H1 (cell line): ENCODE results near the gene CAMK2A. TPM values are rescaled to one million over a fixed set of nuclear protein-coding genes. Genes with fewer than 3 reads are reported as not detected.

Experiments
- CTCF ChIA-PET: fragments of 300-600 bp; sonication (Branson Sonifier 250); formaldehyde crosslinking; loops from one replicate; lab custom pipeline; 2021; ENCODE audit not compliant: partially characterized antibody; lab: Charles Lee
- POLR2A ChIA-PET: fragments of 300-600 bp; sonication (Branson Sonifier 250); formaldehyde crosslinking; loops from one replicate; lab custom pipeline; 2021; ENCODE audit warnings: inconsistent platforms; ENCODE audit not compliant: partially characterized antibody; lab: Charles Lee
- DNase-seq, 2 experiments: peaks; one replicate each; pipeline versions ENCODE4 v3.0.0 to v3.0.0-alpha.2; 2010 to 2022; ENCODE audit warnings: low spot score in 2 of 2, low read depth in 1 of 2, mixed read lengths in 1 of 2
- FAIRE-seq: peaks from 2 replicates; lab custom pipeline; 2011; peaks lifted over from hg19 to GRCh38; lab: Jason Lieb, UNC
- H2AFZ ChIP-seq: 2 replicates; pipeline ENCODE4 v1.8.1; 2012; ENCODE audit warnings: low read length, inconsistent platforms
- H2AK5ac ChIP-seq: 2 replicates; pipeline ENCODE4 v1.6.1; 2013; ENCODE audit warnings: low read depth, low read length
- H2BK120ac ChIP-seq: replicated peaks from 2 replicates; pipeline ENCODE3; 2013; ENCODE audit warnings: low read depth, low read length, inconsistent platforms
- H2BK12ac ChIP-seq: 2 replicates; pipeline ENCODE4 v1.6.1; 2013; ENCODE audit warnings: low read depth, low read length
- H2BK15ac ChIP-seq: 2 replicates; pipeline ENCODE4 v1.6.1; 2013; ENCODE audit warnings: low read length
- H2BK20ac ChIP-seq: 2 replicates; pipeline ENCODE4 v1.6.1; 2013; ENCODE audit warnings: low read length
- H2BK5ac ChIP-seq: 2 replicates; pipeline ENCODE4 v1.6.1; 2013; ENCODE audit warnings: low read depth, low read length
- H3K14ac ChIP-seq: 2 replicates; pipeline ENCODE4 v1.6.1; 2013; ENCODE audit warnings: inconsistent platforms; ENCODE audit not compliant: insufficient read length
- H3K18ac ChIP-seq: 2 replicates; pipeline ENCODE4 v1.6.1; 2013; ENCODE audit warnings: low read length; ENCODE audit errors: extremely low read depth
- H3K23ac ChIP-seq: 2 replicates; pipeline ENCODE4 v1.6.1; 2013; ENCODE audit warnings: inconsistent platforms; ENCODE audit not compliant: insufficient read length
- H3K23me2 ChIP-seq: 2 replicates; pipeline ENCODE4 v1.6.1; 2013; ENCODE audit warnings: low read depth, low read length
- H3K27ac ChIP-seq: 2 replicates; pipeline ENCODE4 v1.6.1; 2011; ENCODE audit warnings: low read depth, low read length, inconsistent platforms
- H3K27me3 ChIP-seq, 4 experiments: replicated peaks in 1 of 4; 1 replicate in 1 of 4; 2 replicates in 3 of 4; pipeline versions ENCODE4 v1.6.1 to v1.8.1; 2011 to 2013; ENCODE audit warnings: low read length in 3 of 4, mild to moderate bottlenecking in 3 of 4, inconsistent platforms in 2 of 4, mixed read lengths in 2 of 4, moderate library complexity in 1 of 4; ENCODE audit not compliant: control insufficient read depth in 3 of 4, insufficient read depth in 3 of 4; ENCODE audit errors: extremely low read depth in 1 of 4
- H3K36me3 ChIP-seq, 4 experiments: 2 replicates each; pipeline versions ENCODE4 v1.6.1 to v1.8.1; 2011 to 2013; ENCODE audit warnings: mild to moderate bottlenecking in 4 of 4, low read length in 3 of 4, moderate library complexity in 2 of 4, control low read depth in 1 of 4, inconsistent platforms in 1 of 4; ENCODE audit not compliant: insufficient read depth in 4 of 4, control insufficient read depth in 2 of 4
- H3K4ac ChIP-seq: replicated peaks from 2 replicates; pipeline ENCODE3; 2013; ENCODE audit warnings: low read length, low read depth, mixed read lengths, inconsistent platforms; ENCODE audit not compliant: insufficient read length
- H3K4me1 ChIP-seq, 4 experiments: replicated peaks in 1 of 4; 1 replicate in 1 of 4; 2 replicates in 3 of 4; pipeline versions ENCODE4 v1.6.1 to v1.8.1; 2011 to 2013; ENCODE audit warnings: low read length in 3 of 4, inconsistent platforms in 2 of 4, mixed read lengths in 1 of 4; ENCODE audit not compliant: insufficient read depth in 4 of 4, control insufficient read depth in 3 of 4
- H3K4me2 ChIP-seq, 2 experiments: 2 replicates each; pipeline versions ENCODE4 v1.6.1 to v1.8.1; 2011 to 2013; ENCODE audit warnings: low read depth in 2 of 2, low read length in 2 of 2, control low read depth in 1 of 2, inconsistent platforms in 1 of 2, mild to moderate bottlenecking in 1 of 2; ENCODE audit not compliant: insufficient read depth in 1 of 2
- H3K4me3 ChIP-seq, 4 experiments: fragments of 200-600, 300-600 bp in 1 of 4; sonication (generic), shearing (Covaris generic), sonication (Bioruptor Twin) in 1 of 4; 2 replicates each; pipeline versions ENCODE4 v1.5.1 to v1.8.1; 2011 to 2016; ENCODE audit warnings: low read length in 4 of 4, low read depth in 3 of 4, control low read depth in 2 of 4, inconsistent platforms in 2 of 4, mild to moderate bottlenecking in 2 of 4, mixed read lengths in 1 of 4, moderate library complexity in 1 of 4; ENCODE audit not compliant: insufficient read depth in 2 of 4; ENCODE audit errors: extremely low read depth in 1 of 4
- H3K56ac ChIP-seq: replicated peaks from 2 replicates; pipeline ENCODE3; 2013; ENCODE audit warnings: low read depth, mild to moderate bottlenecking, mixed read lengths, low read length, inconsistent platforms; ENCODE audit not compliant: insufficient read length
- H3K79me1 ChIP-seq: 2 replicates; pipeline ENCODE4 v1.6.1; 2013; ENCODE audit warnings: low read depth, low read length, control low read depth
- H3K79me2 ChIP-seq, 2 experiments: 2 replicates each; pipeline versions ENCODE4 v1.6.1 to v1.8.1; 2012 to 2013; ENCODE audit warnings: low read length in 2 of 2, mild to moderate bottlenecking in 2 of 2, inconsistent platforms in 1 of 2; ENCODE audit not compliant: insufficient read depth in 2 of 2, control insufficient read depth in 1 of 2
- H3K9ac ChIP-seq, 4 experiments: replicated peaks in 1 of 4; 1 replicate in 1 of 4; 2 replicates in 3 of 4; pipeline versions ENCODE4 v1.6.1 to v1.8.1; 2011 to 2013; ENCODE audit warnings: low read depth in 3 of 4, low read length in 3 of 4, control low read depth in 2 of 4, mild to moderate bottlenecking in 2 of 4, moderate library complexity in 2 of 4, inconsistent platforms in 1 of 4; ENCODE audit errors: extremely low read depth in 1 of 4
- H3K9me3 ChIP-seq, 2 experiments: 2 replicates each; pipeline versions ENCODE4 v1.6.1 to v1.8.1; 2012 to 2013; ENCODE audit warnings: mild to moderate bottlenecking in 2 of 2, moderate library complexity in 2 of 2, control low read depth in 1 of 2, inconsistent platforms in 1 of 2, low read depth in 1 of 2, low read length in 1 of 2, mixed read lengths in 1 of 2; ENCODE audit not compliant: insufficient read depth in 2 of 2
- H4K20me1 ChIP-seq, 2 experiments: replicated peaks in 1 of 2; 2 replicates each; pipeline versions ENCODE3 to v1.8.1; 2011 to 2013; ENCODE audit warnings: inconsistent platforms in 2 of 2, low read length in 2 of 2, mild to moderate bottlenecking in 1 of 2; ENCODE audit not compliant: insufficient read depth in 2 of 2, control insufficient read depth in 1 of 2
- H4K5ac ChIP-seq: 2 replicates; pipeline ENCODE4 v1.6.1; 2013; ENCODE audit warnings: low read length, low read depth, mixed read lengths, inconsistent platforms; ENCODE audit not compliant: insufficient read length
- H4K8ac ChIP-seq: 2 replicates; pipeline ENCODE4 v1.8.0; 2013; ENCODE audit warnings: mild to moderate bottlenecking, moderate library complexity, low read length, inconsistent platforms; ENCODE audit not compliant: insufficient read depth; ENCODE audit errors: extremely low read depth
- H4K91ac ChIP-seq: replicated peaks from 2 replicates; pipeline ENCODE3; 2013; ENCODE audit warnings: low read length, mixed read lengths, inconsistent platforms; ENCODE audit not compliant: insufficient read length
- BRCA1 ChIP-seq: IDR thresholded peaks from 2 replicates; pipeline ENCODE4 v1.6.1; 2012; ENCODE audit warnings: low read depth, low read length, improper control_type of control experiment
- CHD1 ChIP-seq: IDR thresholded peaks from 2 replicates; pipeline ENCODE4 v1.6.1; 2012; ENCODE audit warnings: low read depth, low read length, improper control_type of control experiment
- CHD2 ChIP-seq: IDR thresholded peaks from 2 replicates; pipeline ENCODE4 v1.6.1; 2012; ENCODE audit warnings: low read length, improper control_type of control experiment
- E2F6 ChIP-seq: IDR thresholded peaks from 2 replicates; pipeline ENCODE4 v1.6.1; 2012; ENCODE audit warnings: inconsistent platforms
- GABPA ChIP-seq: IDR thresholded peaks from 2 replicates; pipeline ENCODE4 v1.6.1; 2011; ENCODE audit warnings: mild to moderate bottlenecking, low read length, moderate library complexity, borderline replicate concordance; ENCODE audit not compliant: insufficient read depth
- MAFK ChIP-seq: IDR thresholded peaks from 2 replicates; pipeline ENCODE4 v1.6.1; 2012; ENCODE audit warnings: low read depth, mild to moderate bottlenecking, improper control_type of control experiment, low read length
- POLR2A ChIP-seq, 2 experiments: IDR thresholded peaks; 1 replicate in 1 of 2; 2 replicates in 1 of 2; pipeline ENCODE4 v1.6.1; 2011; ENCODE audit warnings: low read depth in 2 of 2, low read length in 2 of 2, mild to moderate bottlenecking in 2 of 2; ENCODE audit errors: control extremely low read depth in 1 of 2
- RBBP5 ChIP-seq: IDR thresholded peaks from 2 replicates; pipeline ENCODE4 v1.7.1; 2012; ENCODE audit warnings: low read depth, mild to moderate bottlenecking, inconsistent platforms, low read length, moderate library complexity, borderline replicate concordance
- SIRT6 ChIP-seq: IDR thresholded peaks from one replicate; pipeline ENCODE4 v1.7.1; 2012; ENCODE audit warnings: low read length, inconsistent platforms
- SP1 ChIP-seq: IDR thresholded peaks from 2 replicates; pipeline ENCODE4 v1.6.1; 2011; ENCODE audit warnings: low read depth, low read length
- SP4 ChIP-seq: IDR thresholded peaks from 2 replicates; pipeline ENCODE4 v1.6.1; 2012; ENCODE audit warnings: low read length, inconsistent platforms
- TBP ChIP-seq: IDR thresholded peaks from 2 replicates; pipeline ENCODE4 v1.6.1; 2011; ENCODE audit warnings: low read depth, low read length, improper control_type of control experiment
- WGBS, 2 experiments: shearing (Covaris generic) in 1 of 2; methylation state at CpG; one replicate each; pipeline versions ENCODE4 v1.1.6 to v1.1.7; 2013 to 2015; ENCODE audit warnings: low lambda C conversion rate in 2 of 2, mixed read lengths in 2 of 2, inconsistent platforms in 1 of 2, low coverage in 1 of 2, missing lambda C conversion rate in 1 of 2; ENCODE audit not compliant: insufficient replicate concordance in 2 of 2, insufficient coverage in 1 of 2, insufficient read length in 1 of 2; ENCODE audit errors: extremely low coverage in 1 of 2, missing lambda C conversion rate in 1 of 2; 5-methylcytosine and 5-hydroxymethylcytosine counted together
- polyA plus RNA-seq, 7 experiments: library from polyadenylated mRNA; depleted of rRNA in 3 of 7; stranded (reverse) in 5 of 7; unstranded in 2 of 7; fragments of >200 nt in 5 of 7; fragments of 200-250 nt in 2 of 7; gene quantifications; 1 replicate in 5 of 7; 2 replicates in 1 of 7; 4 replicates in 1 of 7; pipeline versions ENCODE4 v1.2.1 to v1.2.3, GENCODE V29; 2011 to 2013; ENCODE audit warnings: missing spikeins in 2 of 7, mixed read lengths in 2 of 7
- total RNA-seq: library from RNA; stranded (reverse); fragmentation: NEBNext Ultra II Directional; extraction: Animal tissue kit (Norgen Biotek cat#: 25700); gene quantifications from 2 replicates; pipeline ENCODE4 v1.2.1, GENCODE V29; 2021

The CAMK2A gene
- total and polyA plus RNA-seq, 2 of the 8 experiments (the other 6 are each of a cell fraction or from before 2014, with no cell fraction given) = 0.20 to 0.28 TPM

DNA sequence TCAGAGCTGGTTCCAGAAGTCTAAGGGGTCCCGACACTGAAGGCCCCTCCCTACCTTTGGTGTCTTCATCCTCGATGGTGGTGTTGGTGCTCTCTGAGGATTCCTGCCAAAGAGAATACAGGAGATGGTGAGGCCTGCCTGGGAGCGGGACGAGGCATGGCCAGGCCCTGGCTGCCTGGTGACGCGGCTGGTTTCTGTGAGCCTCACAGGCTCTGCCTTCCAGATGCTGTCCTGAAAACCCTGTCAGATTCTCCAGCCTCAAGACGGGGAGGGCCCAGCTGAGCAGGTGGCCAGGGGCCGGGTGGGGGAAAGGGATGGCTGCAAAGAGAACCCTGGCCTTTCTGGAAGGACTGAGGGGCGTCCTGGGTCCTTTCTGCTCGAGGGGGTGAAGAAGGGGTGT is 50.9 kb downstream of the CAMK2A start:
- H3K27me3 ChIP-seq = no peaks in the 10 kb centered on the region
- POLR2A ChIA-PET = no interaction called here
- no peak overlapping the region for H3K9ac ChIP-seq
- H3K4me2 ChIP-seq = no peak overlapping the region
- H4K8ac ChIP-seq = no peak overlapping the region
- no peaks in the 10 kb centered on the region for H3K36me3 ChIP-seq
- H3K23ac ChIP-seq = no peak overlapping the region
- no peak overlapping the region for H3K4me3 ChIP-seq
- H3K14ac ChIP-seq = no peak overlapping the region
- no peaks in the 10 kb centered on the region for H3K79me2 ChIP-seq
- H3K23me2 ChIP-seq = no peaks in the 10 kb centered on the region; the same call in 1 of the 2 replicates
- H3K79me1 ChIP-seq = no peaks in the 10 kb centered on the region
- no peak overlapping the region for H3K18ac ChIP-seq
- TF ChIP-seq POLR2A (IDR thresholded peaks at IDR 0.05; ENCODE audit: control extremely low read depth in 1 of 2, low read depth in 2 of 2, low read length in 2 of 2) = no peak
- TF ChIP-seq TBP = no peak
- TF ChIP-seq SIRT6 = no peak
- TF ChIP-seq CHD1 = no peak
- no peak for TF ChIP-seq GABPA
- TF ChIP-seq RBBP5 = no peak
- TF ChIP-seq CHD2 = no peak
- TF ChIP-seq MAFK = no peak
- TF ChIP-seq BRCA1 = no peak
- no peak for TF ChIP-seq E2F6
- no peak for TF ChIP-seq SP4
- no peak for TF ChIP-seq SP1
- TF ChIP-seq, all 59 proteins: peak for 0
- H3K4me1 ChIP-seq = 0 out of 7 replicates have a peak, but pooled peaks cover 0 to 2% (median 0%) of the 10 kb centered on the region in 4 experiments
- H2BK120ac ChIP-seq = no peak overlapping the region
- H3K27ac ChIP-seq = no peak overlapping the region
- no peak overlapping the region for H2BK5ac ChIP-seq
- H4K91ac ChIP-seq = no peak overlapping the region
- CTCF ChIA-PET = interaction anchor here (1.3 to 1.7 kb wide), 3 partner anchors 10 to 17 kb away, joined by 3 to 5 read pairs (median 4); no protein-coding TSS in a partner anchor
- WGBS, 2 experiments = 95% methylated on average over 6 of the region's 10 CpGs; no CpG with 5 or more reads in 1 of the 2 experiments
- H2BK12ac ChIP-seq = no peak overlapping the region
- H4K5ac ChIP-seq = no peak overlapping the region
- no peak overlapping the region for H2AK5ac ChIP-seq
- FAIRE-seq (no peak), DNase-seq (no peak)
- no peaks in the 10 kb centered on the region for H3K9me3 ChIP-seq
- no peak overlapping the region for H3K56ac ChIP-seq
- H4K20me1 ChIP-seq = no peaks in the 10 kb centered on the region
- H3K4ac ChIP-seq = no peak overlapping the region
- H2BK15ac ChIP-seq = no peak overlapping the region
- no peak overlapping the region for H2AFZ ChIP-seq
- H2BK20ac ChIP-seq = no peak overlapping the region
